Muscle layer of duodenum (tissue), 2 donors: ENCODE measurements around the gene PKD1L1.
A peak's percentile ranks its signal among the peaks of the same experiment; 100 is the strongest.
"Not testable (repeated sequence)": the region's sequence is repeated elsewhere in the genome, so short reads cannot be mapped to it uniquely, and the experiment has no call there.

Experiments
- H3K27ac ChIP-seq: one replicate; pipeline ENCODE4 v1.7.0; 2013; ENCODE audit warnings: mild to moderate bottlenecking, low read length
- H3K27me3 ChIP-seq: one replicate; pipeline ENCODE4 v1.7.0; 2013; ENCODE audit warnings: low read depth, mild to moderate bottlenecking, control low read depth, low read length
- H3K36me3 ChIP-seq, 2 donors: one replicate each; pipeline ENCODE4 v1.7.0; 2013; ENCODE audit warnings: low read length in 2 of 2, control low read depth in 1 of 2, mild to moderate bottlenecking in 1 of 2; ENCODE audit not compliant: insufficient read depth in 2 of 2, control insufficient read depth in 1 of 2
- H3K4me1 ChIP-seq, 2 donors: one replicate each; pipeline ENCODE4 v1.7.0; 2013; ENCODE audit warnings: low read length in 2 of 2, mild to moderate bottlenecking in 2 of 2, control low read depth in 1 of 2, moderate library complexity in 1 of 2; ENCODE audit not compliant: insufficient read depth in 2 of 2, control insufficient read depth in 1 of 2
- H3K4me3 ChIP-seq, 2 donors: one replicate each; pipeline ENCODE4 v1.7.0; 2013; ENCODE audit warnings: low read length in 2 of 2, low read depth in 1 of 2, mild to moderate bottlenecking in 1 of 2
- H3K9me3 ChIP-seq, 2 donors: one replicate each; pipeline ENCODE4 v1.7.0; 2013; ENCODE audit warnings: low read length in 2 of 2, control low read depth in 1 of 2, mild to moderate bottlenecking in 1 of 2; ENCODE audit not compliant: control insufficient read depth in 1 of 2
- donor health status: healthy.

The PKD1L1 gene

DNA sequence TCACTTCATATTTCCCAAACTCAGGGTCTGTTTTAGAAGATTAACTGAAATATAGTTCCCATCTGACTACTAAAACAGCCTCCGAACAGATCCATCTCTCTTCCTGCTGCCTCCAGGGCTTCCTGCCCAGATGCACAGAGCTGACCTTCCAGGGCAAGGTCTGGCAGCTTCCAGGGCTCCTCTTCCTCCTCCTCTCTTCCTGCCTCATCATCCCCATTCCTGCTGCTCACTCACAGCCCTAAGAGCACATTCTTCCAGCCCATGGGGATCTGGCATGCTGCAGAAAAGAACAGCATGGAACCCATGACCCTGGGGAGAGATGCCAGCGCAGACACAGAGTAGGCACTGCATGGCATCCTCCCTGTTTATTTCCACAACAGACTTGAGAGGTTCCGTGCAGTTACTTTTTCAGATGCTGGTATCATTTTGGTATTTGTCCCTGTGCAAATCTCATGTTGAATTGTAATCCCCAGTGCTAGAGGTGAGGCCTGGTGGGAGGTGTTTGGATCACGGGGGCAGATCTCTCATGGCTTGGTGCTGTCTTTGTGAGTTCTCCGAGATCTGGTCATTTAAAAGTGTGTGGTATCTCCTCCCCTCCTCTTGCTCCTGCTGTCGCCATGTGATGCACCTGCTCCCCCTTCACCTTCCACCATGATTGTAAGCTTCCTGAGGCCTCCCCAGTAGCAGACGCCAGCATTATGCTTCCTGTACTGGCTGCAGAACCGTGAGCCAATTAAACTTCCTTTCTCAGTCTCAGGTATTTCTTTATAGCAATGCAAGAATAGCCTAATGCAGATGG, 4.4 kb downstream of the PKD1L1 start:
- H3K27ac ChIP-seq = no peak overlapping the region
- no peaks in the 10 kb centered on the region for H3K36me3 ChIP-seq
- no peaks in the 10 kb centered on the region for H3K4me1 ChIP-seq
- no peak overlapping the region for H3K4me3 ChIP-seq
- no peaks in the 10 kb centered on the region for H3K9me3 ChIP-seq
- no peaks in the 10 kb centered on the region for H3K27me3 ChIP-seq

DNA sequence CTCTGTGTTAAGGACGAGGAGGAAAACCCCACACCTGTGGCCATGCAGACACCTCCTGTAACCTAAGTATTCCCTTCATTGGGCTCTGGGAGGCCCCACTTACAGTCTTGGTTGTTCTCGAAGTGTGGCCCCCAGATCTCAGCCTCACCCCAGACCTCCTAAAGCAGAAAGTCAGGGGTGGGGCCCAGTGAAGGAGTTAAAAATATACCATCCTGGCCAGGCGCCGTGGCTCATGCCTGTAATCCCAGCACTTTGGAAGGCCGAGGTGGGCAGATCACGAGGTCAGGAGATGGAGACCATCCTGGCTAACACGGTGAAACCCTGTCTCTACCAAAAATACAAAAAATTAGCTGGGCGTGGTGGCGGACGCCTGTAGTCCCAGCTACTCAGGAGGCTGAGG, 5.6 kb downstream of the PKD1L1 start:
- not testable (repeated sequence) for H3K4me1 ChIP-seq, H3K4me3 ChIP-seq, H3K9me3 ChIP-seq, H3K36me3 ChIP-seq, H3K27ac ChIP-seq, H3K27me3 ChIP-seq

DNA sequence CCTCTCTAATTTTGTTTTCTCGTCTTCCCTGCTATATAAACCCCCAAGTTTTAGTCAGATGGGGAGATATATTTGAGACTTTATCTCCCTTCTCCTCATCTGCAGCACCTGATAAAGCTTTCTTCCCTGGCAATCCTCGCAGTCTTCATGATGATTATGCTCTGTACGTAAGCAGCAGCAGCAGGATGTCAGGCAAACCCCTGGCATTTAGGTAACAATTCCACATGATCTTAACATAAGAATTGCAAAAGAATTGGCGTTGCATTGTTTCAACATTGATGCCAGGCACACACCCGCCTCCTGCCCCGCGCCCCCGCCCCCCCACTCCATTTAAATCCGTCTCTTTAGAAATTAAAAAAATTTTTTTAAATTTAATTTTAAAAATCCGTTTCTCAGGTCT, 6.1 kb downstream of the PKD1L1 start:
- no peaks in the 10 kb centered on the region for H3K9me3 ChIP-seq
- no peaks in the 10 kb centered on the region for H3K4me1 ChIP-seq
- no peaks in the 10 kb centered on the region for H3K27me3 ChIP-seq
- no peak overlapping the region for H3K4me3 ChIP-seq
- peak overlapping the region; percentile 68 for H3K27ac ChIP-seq
- no peaks in the 10 kb centered on the region for H3K36me3 ChIP-seq

DNA sequence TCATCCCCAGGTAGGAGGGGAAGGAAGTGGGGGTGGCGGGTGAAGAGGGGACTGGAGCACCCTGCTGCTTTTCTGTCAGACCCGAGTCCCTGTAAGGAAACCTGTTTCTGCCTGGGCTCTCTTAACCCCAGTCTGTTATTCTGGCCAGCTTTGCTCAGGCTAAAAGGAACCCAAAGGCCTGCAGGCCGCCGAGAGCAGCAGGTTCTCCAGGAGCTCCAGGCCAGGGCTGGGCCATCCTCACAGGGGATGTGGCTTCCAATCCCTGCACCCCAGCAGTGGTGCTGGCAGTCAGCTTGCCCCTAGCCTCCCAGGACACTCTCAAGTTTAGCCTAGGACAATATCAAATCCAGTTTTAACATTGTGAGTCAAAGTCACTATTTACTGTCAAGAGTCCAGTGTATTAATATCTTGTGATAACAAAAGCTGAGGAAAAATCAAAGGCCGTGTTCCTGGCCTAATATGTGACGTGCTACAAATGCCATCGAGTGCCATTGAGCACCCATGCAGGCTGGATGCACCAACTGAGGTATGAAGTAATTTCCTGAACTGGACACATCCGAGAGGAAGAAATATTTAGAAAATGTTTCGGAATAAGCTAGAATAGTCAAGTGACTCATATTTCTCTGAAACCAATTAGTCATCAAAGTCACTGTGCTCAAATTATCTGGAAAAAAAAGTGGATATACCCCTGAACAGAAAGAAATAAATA, 7.0 kb downstream of the PKD1L1 start:
- no peaks in the 10 kb centered on the region for H3K4me1 ChIP-seq
- H3K27me3 ChIP-seq = no peaks in the 10 kb centered on the region
- H3K9me3 ChIP-seq = no peaks in the 10 kb centered on the region
- H3K27ac ChIP-seq = no peak overlapping the region
- no peak overlapping the region for H3K4me3 ChIP-seq
- H3K36me3 ChIP-seq = no peaks in the 10 kb centered on the region

DNA sequence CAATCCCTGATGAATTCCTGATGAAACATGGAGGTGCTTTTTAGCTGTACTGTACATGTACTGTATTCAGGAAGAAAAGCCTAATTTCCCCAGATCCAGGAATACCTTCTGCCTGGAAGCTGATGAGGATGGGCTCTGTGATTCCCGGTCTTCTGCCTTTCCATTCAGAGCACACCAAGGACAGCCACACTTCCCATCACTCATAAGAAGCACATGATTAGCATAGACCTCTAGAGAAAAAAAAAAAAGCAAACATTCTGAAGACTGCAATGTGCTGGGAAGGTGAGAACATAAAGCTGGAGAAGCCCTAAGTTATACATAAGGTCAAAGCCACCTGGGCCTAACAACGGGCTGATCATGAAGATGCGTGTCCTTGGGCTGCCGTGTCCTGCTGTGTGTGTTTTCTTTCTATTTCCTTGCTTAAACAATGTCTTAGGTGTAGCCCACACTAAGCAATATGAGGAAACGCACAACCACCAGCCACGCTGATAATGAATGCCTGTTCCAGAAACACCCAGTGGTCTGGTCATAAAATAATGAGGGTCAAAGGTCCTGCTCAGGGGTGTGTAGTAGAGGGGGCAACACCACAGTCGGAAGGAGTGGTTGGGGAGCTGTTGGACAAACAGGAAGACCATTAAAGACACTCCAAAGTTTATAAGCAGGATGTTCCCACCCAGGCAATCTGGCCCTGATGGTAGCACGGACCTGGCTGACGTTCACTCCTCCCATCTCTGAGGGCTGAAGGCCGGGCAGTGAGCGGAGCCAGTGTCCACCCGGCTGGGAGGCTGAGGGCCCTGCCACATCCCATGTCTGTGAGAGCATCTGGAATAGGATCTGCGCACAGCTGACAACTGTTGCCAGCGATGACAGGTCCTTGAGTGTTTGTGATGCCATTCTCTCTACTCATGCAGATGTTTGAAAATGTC, 7.9 kb downstream of the PKD1L1 start:
- H3K27ac ChIP-seq = peak overlapping the region; percentile 19
- H3K9me3 ChIP-seq = no peaks in the 10 kb centered on the region
- H3K4me1 ChIP-seq = no peaks in the 10 kb centered on the region
- H3K4me3 ChIP-seq = no peak overlapping the region
- H3K36me3 ChIP-seq = no peaks in the 10 kb centered on the region
- no peaks in the 10 kb centered on the region for H3K27me3 ChIP-seq

DNA sequence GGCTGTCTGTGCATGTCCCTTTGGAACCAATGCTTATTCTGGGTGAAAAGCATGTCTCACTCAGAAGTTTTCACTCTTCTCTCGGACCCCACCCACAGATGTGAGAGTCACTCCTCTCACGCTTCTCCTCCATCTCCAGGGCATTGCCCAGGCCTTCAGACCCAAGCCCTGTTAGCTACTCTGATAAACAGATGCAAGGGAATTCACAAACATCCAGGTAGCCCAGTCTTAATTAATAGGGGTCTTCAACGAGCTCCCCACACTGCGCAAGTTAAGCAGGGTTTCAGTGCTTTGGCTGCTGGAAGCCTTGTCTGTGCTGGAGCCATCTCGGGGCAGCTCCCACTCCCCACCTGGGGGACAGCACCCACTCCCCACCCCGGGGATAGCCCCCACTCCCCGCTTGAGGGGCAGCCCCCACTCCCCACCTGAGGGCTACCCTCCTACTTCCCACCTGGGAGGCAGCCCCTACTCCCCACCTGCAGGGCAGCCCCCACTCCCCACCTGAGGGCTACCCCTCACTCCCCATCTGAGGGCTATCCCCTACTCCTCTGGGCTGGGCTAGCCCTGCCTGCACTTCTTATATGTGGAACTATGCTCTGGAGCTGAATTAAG, 8.7 kb downstream of the PKD1L1 start:
- H3K9me3 ChIP-seq = no peaks in the 10 kb centered on the region
- H3K4me3 ChIP-seq = no peak overlapping the region
- no peaks in the 10 kb centered on the region for H3K4me1 ChIP-seq
- no peaks in the 10 kb centered on the region for H3K27me3 ChIP-seq
- no peaks in the 10 kb centered on the region for H3K36me3 ChIP-seq
- peak overlapping the region; percentile 19 for H3K27ac ChIP-seq

DNA sequence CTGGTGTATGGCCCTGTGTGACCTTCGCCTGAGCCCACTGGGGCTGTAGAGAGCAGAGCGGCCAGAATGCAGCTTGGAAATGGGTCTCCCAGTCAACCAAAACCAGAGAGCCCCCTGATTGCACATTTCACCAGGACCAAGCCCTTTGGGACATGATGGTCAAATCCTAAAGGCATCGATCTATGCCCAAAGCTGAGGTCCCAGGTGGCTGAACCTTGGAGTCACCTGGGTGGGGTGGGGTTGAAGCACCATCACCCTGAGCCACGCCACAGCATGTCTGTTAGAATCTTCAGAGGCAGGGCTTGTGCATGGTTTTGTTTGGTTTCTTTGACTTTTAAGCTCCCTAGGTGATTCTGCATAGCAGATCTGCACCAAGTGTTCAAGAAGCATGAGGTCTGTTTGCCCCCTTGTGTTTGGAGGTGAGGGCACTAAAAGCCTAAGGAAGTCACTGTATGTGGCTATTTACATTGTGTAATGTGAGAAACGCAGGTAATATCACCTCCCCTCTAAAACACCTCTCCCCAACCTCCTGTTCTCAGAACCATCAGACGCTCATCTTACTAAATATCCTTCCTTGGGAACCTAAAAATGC, 9.6 kb downstream of the PKD1L1 start:
- Histone ChIP-seq H3K36me3 (no peaks in the 10 kb centered on the region), H3K27ac (no peak overlapping the region), H3K4me1 (no peaks in the 10 kb centered on the region), H3K27me3 (no peaks in the 10 kb centered on the region), H3K4me3 (no peak overlapping the region), H3K9me3 (no peaks in the 10 kb centered on the region)

DNA sequence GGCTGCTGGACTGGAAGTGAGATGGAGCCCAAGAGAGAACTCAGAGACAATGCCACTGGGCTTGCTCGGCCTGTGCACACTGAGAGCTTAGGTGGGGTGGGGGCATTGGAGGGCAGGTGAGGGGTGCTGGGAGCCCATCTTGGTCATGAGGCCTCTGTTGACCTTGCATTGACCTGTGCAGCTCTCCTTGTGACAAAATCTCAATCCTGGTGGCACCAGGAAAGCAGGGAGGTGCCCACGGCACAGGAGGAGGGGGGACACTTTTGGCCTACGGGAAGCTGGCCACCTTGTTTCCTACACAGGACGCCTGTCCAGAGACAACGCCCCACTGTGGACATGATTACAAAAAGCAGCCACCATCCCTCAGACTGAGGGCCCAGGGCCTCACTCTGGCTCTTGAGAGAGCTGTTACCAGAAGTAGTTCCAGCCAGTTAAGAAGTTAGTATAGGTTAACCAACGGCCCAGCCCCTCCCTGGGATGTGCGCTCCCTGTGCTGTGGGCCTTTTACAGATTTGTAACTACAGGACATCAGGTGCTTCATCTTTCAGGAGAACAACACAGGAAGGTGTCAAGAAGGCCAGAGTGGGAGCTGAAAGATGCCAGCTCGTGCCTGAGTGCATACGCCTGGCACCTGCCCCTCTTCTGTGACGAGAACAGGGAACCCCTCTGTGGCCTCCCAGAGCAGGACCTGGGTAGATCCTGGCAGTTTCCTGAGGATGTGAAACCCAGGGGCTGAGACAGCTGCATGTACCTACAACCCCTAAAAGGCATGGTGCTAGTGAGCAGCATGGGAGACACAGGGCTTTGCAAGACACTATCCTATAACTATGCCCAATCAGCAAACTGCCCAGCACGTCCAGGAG, 10.3 kb downstream of the PKD1L1 start:
- no peak overlapping the region for H3K27ac ChIP-seq
- H3K9me3 ChIP-seq = no peaks in the 10 kb centered on the region
- H3K27me3 ChIP-seq = no peaks in the 10 kb centered on the region
- H3K36me3 ChIP-seq = no peaks in the 10 kb centered on the region
- no peaks in the 10 kb centered on the region for H3K4me1 ChIP-seq
- no peak overlapping the region for H3K4me3 ChIP-seq

DNA sequence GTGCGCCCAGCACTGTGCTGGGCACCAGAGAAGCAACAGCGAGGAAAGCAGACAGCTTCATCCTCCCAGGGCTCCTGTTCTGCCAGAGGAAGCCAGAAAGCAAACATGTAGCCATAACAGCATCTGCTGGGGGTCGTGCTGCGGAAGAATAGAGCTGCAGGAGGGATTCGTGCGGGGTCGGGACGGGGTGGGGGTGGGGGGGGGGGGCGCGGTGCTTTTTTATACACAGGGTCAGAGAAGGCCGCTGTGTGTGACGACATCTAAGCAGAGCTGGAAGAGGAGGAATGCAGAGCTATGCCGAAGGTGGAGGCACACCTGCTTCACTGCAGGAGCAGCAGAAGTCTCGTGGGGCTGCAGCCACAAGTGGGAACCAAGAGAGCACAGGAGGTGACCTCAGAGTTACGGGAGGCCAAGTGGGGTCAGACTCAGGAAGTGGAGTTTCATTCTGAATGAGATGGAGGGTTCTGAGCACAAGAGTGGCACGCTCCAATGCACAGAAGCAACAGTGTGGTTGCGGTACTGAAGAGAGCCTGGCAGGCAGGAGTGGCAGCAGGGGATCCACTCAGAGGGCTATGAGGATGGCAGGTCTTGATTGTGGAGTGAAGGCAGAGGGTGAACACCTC, 11.1 kb downstream of the PKD1L1 start:
- H3K9me3 ChIP-seq = no peaks in the 10 kb centered on the region
- no peaks in the 10 kb centered on the region for H3K27me3 ChIP-seq
- no peak overlapping the region for H3K4me3 ChIP-seq
- no peaks in the 10 kb centered on the region for H3K4me1 ChIP-seq
- no peaks in the 10 kb centered on the region for H3K36me3 ChIP-seq
- no peak overlapping the region for H3K27ac ChIP-seq

DNA sequence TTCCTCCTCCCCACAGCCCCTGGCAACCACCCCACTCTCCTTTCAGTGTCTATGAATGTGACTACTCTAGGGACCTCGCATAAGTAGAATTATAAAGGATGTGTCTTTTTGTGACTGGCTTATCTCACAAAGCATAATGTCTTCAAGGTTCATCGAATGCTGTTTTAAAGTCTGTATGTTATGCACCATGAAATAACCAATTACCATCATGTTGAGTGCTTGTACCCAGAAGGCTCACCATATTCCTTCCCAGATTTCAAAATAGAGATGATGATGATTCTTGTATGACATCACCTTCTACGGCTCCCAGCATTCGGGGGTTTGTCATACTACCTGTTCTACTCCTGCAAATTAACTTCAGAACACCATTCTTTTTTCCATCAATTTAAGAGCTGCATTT, 11.9 kb downstream of the PKD1L1 start:
- Histone ChIP-seq H3K4me1 (no peaks in the 10 kb centered on the region), H3K27ac (no peak overlapping the region), H3K36me3 (no peaks in the 10 kb centered on the region), H3K4me3 (no peak overlapping the region), H3K9me3 (no peaks in the 10 kb centered on the region), H3K27me3 (no peaks in the 10 kb centered on the region)
